ENCODE results near the gene C6orf52. TPM values are rescaled to one million over a fixed set of nuclear protein-coding genes. Genes with fewer than 3 reads are reported as not detected.

Gene C6orf52
- total and polyA plus RNA-seq, 9 of the 15 experiments (the other 6 are each of a cell fraction or from before 2014, with no cell fraction given) = 6.7 to 37.0 (median 11.1) TPM

GRCh38 chr6:10662207-10662606 is 32.2 kb downstream of the C6orf52 start (continued):
- TF ChIP-seq TGIF2 (CRISPR knock-in tag; IDR thresholded peaks at IDR 0.05) (no peak), CUX1 (CRISPR knock-in tag; IDR thresholded peaks at IDR 0.05) (peak; percentile 92), ZNF707 (CRISPR knock-in tag; conservative IDR thresholded peaks at IDR 0.05) (0 out of 2 replicates have a peak, but pooled peaks have one; percentile 20), ZNF561 (CRISPR knock-in tag; conservative IDR thresholded peaks at IDR 0.05) (0 out of 2 replicates have a peak, but pooled peaks have one; percentile 30), ZNF444 (CRISPR knock-in tag; IDR thresholded peaks at IDR 0.05) (peak; percentile 67; the same call in 1 of the 2 replicates), ZNF3 (CRISPR knock-in tag; IDR thresholded peaks at IDR 0.05) (peak; percentile 43; the same call in 1 of the 2 replicates), ARID3B (CRISPR knock-in tag; IDR thresholded peaks at IDR 0.05; ENCODE audit: borderline replicate concordance) (peak; percentile 76; the same call in 1 of the 2 replicates), ZNF133 (CRISPR knock-in tag; IDR thresholded peaks at IDR 0.05) (0 out of 2 replicates have a peak, but pooled peaks have one; percentile 31), ZNF277 (CRISPR knock-in tag; IDR thresholded peaks at IDR 0.05; ENCODE audit: borderline replicate concordance) (no peak), NR2C1 (IDR thresholded peaks at IDR 0.05) (no peak), NR2C1 (tag; IDR thresholded peaks at IDR 0.05) (peak; percentile 71), ZNF780A (CRISPR knock-in tag; IDR thresholded peaks at IDR 0.05) (0 out of 2 replicates have a peak, but pooled peaks have one; percentile 55), ETV6 (IDR thresholded peaks at IDR 0.05; ENCODE audit: borderline replicate concordance in 1 of 2, low read depth in 2 of 2, low read length in 1 of 2) (no peak), ETV6 (CRISPR knock-in tag; IDR thresholded peaks at IDR 0.05; ENCODE audit: borderline replicate concordance) (no peak), ZNF324 (CRISPR knock-in tag; IDR thresholded peaks at IDR 0.05) (peak; percentile 28; the same call in 1 of the 2 replicates), ZNF384 (IDR thresholded peaks at IDR 0.05; ENCODE audit: low read depth, low read length) (no peak), HMG20A (CRISPR knock-in tag; conservative IDR thresholded peaks at IDR 0.05) (peak; percentile 79), ZNF766 (CRISPR knock-in tag; conservative IDR thresholded peaks at IDR 0.05) (peak; percentile 98), HDAC1 (IDR thresholded peaks at IDR 0.05) (no peak)
- TF ChIP-seq, protein P1, sequence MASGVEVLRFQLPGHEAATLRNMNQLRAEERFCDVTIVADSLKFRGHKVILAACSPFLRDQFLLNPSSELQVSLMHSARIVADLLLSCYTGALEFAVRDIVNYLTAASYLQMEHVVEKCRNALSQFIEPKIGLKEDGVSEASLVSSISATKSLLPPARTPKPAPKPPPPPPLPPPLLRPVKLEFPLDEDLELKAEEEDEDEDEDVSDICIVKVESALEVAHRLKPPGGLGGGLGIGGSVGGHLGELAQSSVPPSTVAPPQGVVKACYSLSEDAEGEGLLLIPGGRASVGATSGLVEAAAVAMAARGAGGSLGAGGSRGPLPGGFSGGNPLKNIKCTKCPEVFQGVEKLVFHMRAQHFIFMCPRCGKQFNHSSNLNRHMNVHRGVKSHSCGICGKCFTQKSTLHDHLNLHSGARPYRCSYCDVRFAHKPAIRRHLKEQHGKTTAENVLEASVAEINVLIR (CRISPR knock-in tag; IDR thresholded peaks at IDR 0.05) = 0 out of 2 replicates have a peak, but pooled peaks have one; percentile 19
